ENCODE results near the gene UBE2H.
"Not testable (repeated sequence)": the region's sequence is repeated elsewhere in the genome, so short reads cannot be mapped to it uniquely, and the experiment has no call there.

UBE2H gene

DNA sequence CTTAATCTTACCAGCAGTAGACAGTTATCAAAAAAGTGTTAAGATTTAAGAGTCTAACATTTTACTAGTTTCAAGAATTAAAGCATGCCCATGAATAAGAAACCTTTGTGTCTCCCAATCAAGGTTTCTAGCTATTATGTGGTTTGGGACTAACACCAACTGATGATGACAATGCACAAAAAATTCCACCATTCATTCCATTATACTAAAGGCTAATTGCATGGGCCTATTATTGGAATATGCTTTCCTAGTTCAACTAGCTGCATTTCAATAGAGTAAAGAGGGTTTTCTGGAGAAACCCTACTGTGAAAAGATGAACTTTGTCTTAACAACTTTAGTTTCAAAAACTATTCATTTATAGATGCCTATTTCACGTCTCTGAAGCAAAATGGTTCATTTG is 44.6 kb downstream of the UBE2H start:
- no peak for DNase-seq (ENCODE audit: low read depth, low spot score)

GRCh38 chr7:129907122-129907736 is 45.5 kb downstream of the UBE2H start:
- DNase-seq (ENCODE audit: low read depth, low spot score), result no peak

GRCh38 chr7:129906700-129907099 is 46.1 kb downstream of the UBE2H start:
- no peak for DNase-seq (ENCODE audit: low read depth, low spot score)

GRCh38 chr7:129903935-129904334 is 48.8 kb downstream of the UBE2H start:
- no peak for DNase-seq (ENCODE audit: low read depth, low spot score)

GRCh38 chr7:129902788-129903422 is 49.9 kb downstream of the UBE2H start:
- DNase-seq (ENCODE audit: low read depth, low spot score), result no peak

- no peak for DNase-seq (ENCODE audit: low read depth, low spot score)
Observed at GRCh38 chr7:129898502-129899160, 54.1 kb downstream of the UBE2H start.

GRCh38 chr7:129898007-129898406 is 54.8 kb downstream of the UBE2H start:
- no peak for DNase-seq (ENCODE audit: low read depth, low spot score)

GRCh38 chr7:129896568-129897382 is 56.0 kb downstream of the UBE2H start:
- no peak for DNase-seq (ENCODE audit: low read depth, low spot score)

GRCh38 chr7:129894184-129894583 is 58.6 kb downstream of the UBE2H start:
- DNase-seq (ENCODE audit: low read depth, low spot score), result not testable (repeated sequence)

DNA sequence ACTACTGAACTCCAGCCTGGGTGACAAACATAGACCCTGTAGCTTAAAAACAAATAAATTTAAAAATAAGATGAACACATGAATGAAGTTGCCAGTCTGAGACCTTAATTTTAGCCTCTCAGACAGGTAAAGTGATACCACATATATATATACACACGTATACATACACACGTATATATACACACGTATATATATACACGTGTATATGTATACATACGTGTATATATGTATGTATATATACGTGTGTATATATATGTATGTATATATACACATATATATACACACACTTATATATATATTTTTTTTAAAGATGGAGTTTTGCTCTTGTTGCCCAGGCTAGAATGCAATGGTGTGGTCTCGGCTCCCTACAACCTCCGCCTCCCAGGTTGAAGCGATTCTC is 62.7 kb downstream of the UBE2H start:
- no peak for DNase-seq (ENCODE audit: low read depth, low spot score)

- no peak for DNase-seq (ENCODE audit: low read depth, low spot score)
Observed at GRCh38 chr7:129889133-129889844, 63.5 kb downstream of the UBE2H start.

DNA sequence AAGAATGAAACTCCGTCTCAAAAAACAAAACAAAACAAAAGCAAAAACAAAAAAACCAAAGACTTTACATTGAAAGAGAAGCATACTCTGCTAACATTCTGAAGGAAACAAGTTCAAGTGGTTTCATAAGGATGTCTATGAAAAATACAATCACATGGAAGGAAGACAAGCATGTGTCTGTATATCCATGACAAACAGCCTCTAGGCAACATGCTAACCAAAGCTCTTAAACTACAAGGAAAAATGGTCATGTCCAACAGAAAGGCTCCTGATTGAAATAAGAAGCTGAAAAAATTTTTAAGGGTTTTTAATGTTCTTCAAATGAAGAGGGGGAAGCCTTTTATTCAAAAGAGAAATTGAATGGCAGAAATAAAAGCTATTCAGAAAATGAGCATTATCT is 64.9 kb downstream of the UBE2H start:
- no peak for DNase-seq (ENCODE audit: low read depth, low spot score)

DNA sequence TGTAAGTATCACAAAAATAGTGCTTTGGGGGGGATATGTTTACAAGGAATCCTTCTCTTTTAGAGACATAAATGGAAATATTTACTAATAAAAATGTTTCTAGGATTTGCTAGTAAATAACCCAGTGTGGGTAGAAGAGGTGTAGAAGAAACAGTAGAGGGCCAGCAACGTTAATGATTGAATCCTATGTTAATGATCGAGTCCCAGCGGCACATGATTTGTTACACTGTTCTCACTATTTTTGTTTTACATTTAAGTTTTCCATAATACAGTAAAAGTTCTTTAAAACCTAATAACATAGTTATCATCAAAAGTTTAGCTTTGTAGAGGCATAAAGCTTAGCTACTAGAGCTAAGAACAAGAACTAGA is 66.0 kb downstream of the UBE2H start:
- no peak for DNase-seq (ENCODE audit: low read depth, low spot score)

DNA sequence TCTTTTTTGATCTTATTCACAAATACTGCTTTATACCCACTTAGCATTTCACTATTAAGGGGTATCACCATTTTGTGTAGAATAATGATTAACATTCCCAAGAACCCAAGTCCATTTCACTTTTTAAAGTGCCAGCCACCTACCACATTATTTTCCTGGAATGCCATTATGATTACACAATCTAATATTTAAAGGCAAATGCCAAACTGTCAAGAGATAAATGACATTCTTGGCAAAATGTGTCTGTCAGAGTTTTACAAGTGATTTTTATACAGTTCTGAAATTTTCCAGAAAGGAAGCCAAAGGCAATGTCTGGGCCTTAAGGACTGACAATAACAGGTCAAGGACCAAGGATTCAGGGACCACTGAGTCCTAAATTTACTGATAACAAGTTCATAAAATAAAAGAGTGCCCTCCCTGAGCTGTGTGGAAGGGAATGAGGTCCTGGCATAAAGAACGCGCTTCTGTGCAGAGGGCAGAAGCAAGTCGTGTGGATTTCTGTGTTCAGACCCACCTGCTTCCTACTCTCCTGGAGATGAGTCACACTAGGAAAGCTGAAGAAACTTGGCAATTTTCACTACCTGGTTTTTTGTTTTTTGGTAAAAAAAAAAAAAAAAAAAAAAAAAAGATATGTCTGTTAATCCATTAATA is 66.5 kb downstream of the UBE2H start:
- no peak for DNase-seq (ENCODE audit: low read depth, low spot score)

- no peak for DNase-seq (ENCODE audit: low read depth, low spot score)
Observed at GRCh38 chr7:129884495-129884894, 68.3 kb downstream of the UBE2H start.

GRCh38 chr7:129883151-129883550 is 69.6 kb downstream of the UBE2H start:
- DNase-seq (ENCODE audit: low read depth, low spot score), result no peak

- DNase-seq (ENCODE audit: low read depth, low spot score), result no peak
Observed at GRCh38 chr7:129882531-129882930, 70.2 kb downstream of the UBE2H start.

GRCh38 chr7:129877146-129877792 is 75.5 kb downstream of the UBE2H start:
- DNase-seq (ENCODE audit: low read depth, low spot score), result no peak

GRCh38 chr7:129875745-129876411 is 76.9 kb downstream of the UBE2H start:
- DNase-seq (ENCODE audit: low read depth, low spot score), result no peak

DNA sequence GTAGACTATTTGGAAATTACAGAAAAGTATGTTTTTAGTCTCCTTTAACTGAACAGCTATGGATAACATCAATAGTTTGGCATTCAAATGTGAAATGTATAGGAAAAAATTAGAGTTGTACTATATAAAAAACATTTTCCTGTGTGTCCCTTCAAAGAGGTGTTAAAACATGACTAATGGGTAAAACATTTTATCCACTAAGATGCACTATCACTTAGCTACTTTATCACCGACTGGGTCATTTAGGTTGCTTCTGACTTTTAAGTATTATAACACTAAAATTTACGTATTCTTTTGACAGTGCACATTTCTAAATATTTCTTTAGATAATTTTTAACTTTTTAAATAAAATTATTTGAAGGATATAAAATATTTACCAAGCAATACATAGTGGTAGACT is 77.6 kb downstream of the UBE2H start:
- DNase-seq (ENCODE audit: low read depth, low spot score), result no peak

Measured in iPS DF 19.7 (cell line).